Body of pancreas (tissue), 4 donors: ENCODE data around the gene AK4.

Experiments used
- CTCF ChIP-seq, 7 experiments: fragments of 450-650 bp in 4 of 7; fragments of 200-600 bp in 3 of 7; sonication (generic) in 3 of 7; IDR thresholded peaks; one replicate each; pipeline ENCODE4 v1.5.1; 2016 to 2019; ENCODE audit warnings: antibody characterized with exemption in 7 of 7
- POLR2A ChIP-seq, 3 donors: fragments of 450-650 bp; IDR thresholded peaks; one replicate each; pipeline ENCODE4 v1.6.1; 2016; ENCODE audit warnings: antibody characterized with exemption in 3 of 3, mild to moderate bottlenecking in 2 of 3

DNA sequence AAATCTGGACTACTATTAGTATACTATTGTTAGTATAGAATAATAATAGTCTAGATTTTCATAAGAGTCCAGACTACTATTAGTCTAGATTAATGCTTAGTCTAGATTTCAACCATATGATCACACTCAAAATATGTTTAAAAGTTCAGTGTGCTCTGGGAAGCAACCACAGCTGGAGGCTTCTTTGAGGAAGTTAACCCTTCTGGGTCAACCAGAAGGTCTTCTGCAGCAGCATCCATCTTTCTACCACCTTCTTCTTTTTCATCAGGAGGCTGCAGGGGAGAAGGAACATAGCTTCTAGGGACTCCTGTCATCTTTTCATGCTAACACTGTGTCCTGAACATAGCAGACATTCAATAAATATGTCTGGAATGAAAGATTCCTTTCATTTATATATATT lies 110.1 kb downstream of the AK4 start:
- TF ChIP-seq CTCF (IDR thresholded peaks at IDR 0.05) (no peak), POLR2A (IDR thresholded peaks at IDR 0.05) (no peak)
